ENCODE data around the gene CKLF.

The CKLF gene

GRCh38 chr16:66580605-66581209 lies 28.3 kb downstream of the CKLF start:
- peak overlapping the region; percentile 93 for H3K4me2 ChIP-seq
- no peaks in the 10 kb centered on the region for H4K20me1 ChIP-seq
- peaks cover 99% of the 10 kb centered on the region for H3K4me1 ChIP-seq
- H3K9ac ChIP-seq, result peak overlapping the region; percentile 60
- H3K36me3 ChIP-seq, result no peaks in the 10 kb centered on the region
- TF ChIP-seq Cebpa-rat (IDR thresholded peaks at IDR 0.05), result no peak
- H3K9me3 ChIP-seq, result no peaks in the 10 kb centered on the region
- H3K27me3 ChIP-seq, result no peaks in the 10 kb centered on the region
- H3K4me3 ChIP-seq, result peak overlapping the region; percentile 58
- H3K27ac ChIP-seq, result peak overlapping the region; percentile 70

DNA sequence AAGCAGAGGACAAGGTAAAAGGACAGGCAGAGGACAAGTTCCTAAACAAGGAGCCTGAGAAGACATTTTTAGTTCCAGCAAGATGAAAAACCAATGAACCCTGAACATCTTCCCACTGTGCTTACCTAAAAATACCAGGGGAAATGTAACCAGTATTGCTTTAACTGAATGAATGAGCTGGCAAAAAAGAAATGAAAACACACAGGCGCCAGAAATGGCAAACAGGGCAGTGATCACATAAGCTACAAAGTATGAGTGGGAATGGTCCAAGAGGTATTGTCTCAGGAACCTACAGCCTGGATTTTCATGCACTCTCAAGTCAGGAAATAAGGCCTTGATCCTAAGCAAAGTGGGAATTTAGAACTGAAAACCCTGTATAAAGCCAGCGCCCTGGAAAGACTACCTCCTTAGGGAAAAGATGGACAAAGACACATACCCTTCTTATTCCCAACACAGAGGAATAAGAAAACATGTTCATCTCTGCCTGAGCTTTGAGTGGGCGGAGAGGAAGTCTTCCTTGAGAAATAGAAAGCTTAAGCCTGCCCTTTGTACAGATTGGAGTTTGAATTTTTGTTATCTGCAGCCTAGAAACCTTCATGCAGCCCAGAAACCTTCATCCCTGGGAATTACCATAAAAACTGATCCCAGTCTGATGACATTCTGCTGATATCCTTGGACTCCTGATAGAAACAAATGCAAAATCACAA lies 29.0 kb downstream of the CKLF start:
- peak overlapping the region; percentile 93 for H3K4me2 ChIP-seq
- H3K9me3 ChIP-seq, result no peaks in the 10 kb centered on the region
- peak overlapping the region; percentile 70 for H3K27ac ChIP-seq
- no peaks in the 10 kb centered on the region for H4K20me1 ChIP-seq
- peak overlapping the region; percentile 58 for H3K4me3 ChIP-seq
- no peaks in the 10 kb centered on the region for H3K36me3 ChIP-seq
- peaks cover 100% of the 10 kb centered on the region for H3K4me1 ChIP-seq
- no peak for TF ChIP-seq Cebpa-rat (IDR thresholded peaks at IDR 0.05)
- H3K9ac ChIP-seq, result peak overlapping the region; percentile 60
- no peaks in the 10 kb centered on the region for H3K27me3 ChIP-seq

DNA sequence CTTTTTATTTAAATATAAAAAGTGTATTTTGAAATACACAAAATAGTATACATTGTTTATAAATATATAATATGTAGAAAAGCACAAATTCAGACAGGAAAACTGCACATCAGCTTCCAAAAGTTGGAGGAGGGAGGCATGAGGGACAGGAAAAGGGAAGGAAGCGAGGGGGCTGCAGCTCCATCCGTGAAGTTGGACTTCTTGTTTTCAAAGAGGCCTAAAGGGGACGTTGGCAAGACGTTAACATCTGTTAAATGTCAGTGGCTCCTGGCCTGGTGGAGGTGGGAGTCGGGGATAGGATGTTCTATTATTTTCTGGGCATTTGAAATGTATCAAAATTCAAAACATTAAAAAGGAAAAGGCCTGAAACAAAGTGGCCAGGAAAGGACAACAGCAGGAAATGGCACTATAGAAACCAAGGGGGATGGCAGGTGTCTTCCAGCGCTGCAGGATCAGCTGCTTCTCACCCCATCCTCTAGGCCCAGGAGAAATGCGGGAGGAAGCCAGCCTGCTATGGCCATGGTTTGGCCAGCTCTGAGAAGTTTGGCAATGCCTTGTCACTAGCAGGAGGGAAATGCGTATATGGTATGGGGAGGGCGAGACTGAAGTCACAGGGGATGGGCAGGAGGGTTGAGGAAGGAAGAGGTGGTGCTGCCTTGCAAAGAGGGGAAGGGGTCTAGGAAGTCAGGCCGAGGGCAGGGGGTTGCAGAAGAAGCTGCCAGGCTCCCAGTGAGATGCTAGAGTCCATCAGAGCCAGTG lies 33.3 kb downstream of the CKLF start:
- H3K9ac ChIP-seq, result peak overlapping the region; percentile 82
- no peaks in the 10 kb centered on the region for H4K20me1 ChIP-seq
- TF ChIP-seq Cebpa-rat (IDR thresholded peaks at IDR 0.05), result no peak
- peak overlapping the region; percentile 66 for H3K4me3 ChIP-seq
- peak overlapping the region; percentile 88 for H3K27ac ChIP-seq
- H3K27me3 ChIP-seq, result no peaks in the 10 kb centered on the region
- H3K9me3 ChIP-seq, result no peaks in the 10 kb centered on the region
- peaks cover 100% of the 10 kb centered on the region for H3K4me1 ChIP-seq
- peak overlapping the region; percentile 94 for H3K4me2 ChIP-seq
- H3K36me3 ChIP-seq, result no peaks in the 10 kb centered on the region

DNA sequence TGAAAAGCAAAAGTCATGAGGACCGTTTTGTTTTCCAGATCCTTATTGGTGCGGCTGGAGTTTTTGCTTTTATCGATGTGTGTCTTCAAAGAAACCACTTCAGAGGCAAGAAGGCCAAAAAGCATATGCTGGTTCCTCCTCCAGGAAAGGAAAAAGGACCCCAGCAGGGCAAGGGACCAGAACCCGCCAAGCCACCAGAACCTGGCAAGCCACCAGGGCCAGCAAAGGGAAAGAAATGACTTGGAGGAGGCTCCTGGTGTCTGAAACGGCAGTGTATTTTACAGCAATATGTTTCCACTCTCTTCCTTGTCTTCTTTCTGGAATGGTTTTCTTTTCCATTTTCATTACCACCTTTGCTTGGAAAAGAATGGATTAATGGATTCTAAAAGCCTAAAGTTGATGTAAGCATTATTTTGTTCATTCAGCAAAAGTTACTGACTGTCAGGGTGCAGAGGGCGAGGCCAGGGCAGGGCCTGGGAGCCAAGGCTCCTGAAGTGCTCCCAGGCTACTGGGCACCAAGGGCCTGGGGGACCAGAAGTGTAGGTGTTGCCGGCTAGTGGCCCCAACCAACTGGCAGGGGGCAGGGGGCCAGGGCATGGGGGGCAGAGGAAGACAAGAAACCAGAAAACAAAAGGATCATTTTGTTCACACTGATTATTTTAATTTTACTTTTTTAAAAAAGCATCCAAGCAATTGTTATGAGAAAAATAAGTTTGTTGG lies 35.7 kb downstream of the CKLF start:
- peak overlapping the region; percentile 94 for H3K4me2 ChIP-seq

DNA sequence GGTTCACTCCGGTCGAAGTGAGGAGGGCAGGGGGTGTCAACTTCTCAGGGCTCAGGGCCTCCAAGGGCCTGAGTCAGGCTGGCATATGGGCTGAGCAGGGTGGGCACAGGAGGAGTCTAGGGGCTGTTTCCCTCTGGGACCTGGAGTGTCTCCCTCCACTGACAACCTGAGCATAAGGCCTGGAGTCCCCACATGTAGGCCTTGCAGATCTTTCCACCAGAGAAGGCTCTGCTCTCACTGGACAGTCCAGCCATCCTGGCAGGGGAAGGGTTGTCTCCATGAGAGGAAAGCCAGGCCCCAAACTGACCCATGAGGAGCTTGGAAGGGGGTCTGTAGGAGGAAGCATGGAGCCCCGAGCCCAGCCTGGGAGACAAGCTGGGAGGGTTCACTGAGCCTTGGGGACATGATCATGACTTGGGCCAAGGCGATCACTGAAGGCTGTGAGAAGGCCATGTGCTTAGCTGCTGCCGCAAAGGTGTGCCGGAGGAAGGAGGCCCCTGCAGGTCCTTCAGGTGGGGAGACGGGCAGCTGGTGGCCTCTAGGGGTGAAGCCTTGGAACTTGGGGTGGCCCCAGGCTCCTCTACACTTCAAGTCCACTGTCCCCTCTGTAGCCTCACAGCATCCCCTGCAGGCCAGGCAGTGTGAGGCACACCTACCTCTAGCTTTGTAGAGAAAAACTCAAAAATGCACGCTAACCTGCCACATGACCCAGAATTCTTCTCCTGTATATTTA lies 36.8 kb downstream of the CKLF start:
- H3K4me3 ChIP-seq, result peak overlapping the region; percentile 66
- peak overlapping the region; percentile 94 for H3K4me2 ChIP-seq
- TF ChIP-seq Cebpa-rat (IDR thresholded peaks at IDR 0.05), result no peak
- H3K27ac ChIP-seq, result peak overlapping the region; percentile 88
- peak overlapping the region; percentile 82 for H3K9ac ChIP-seq
- peaks cover 82% of the 10 kb centered on the region for H3K4me1 ChIP-seq
- no peaks in the 10 kb centered on the region for H3K9me3 ChIP-seq
- no peaks in the 10 kb centered on the region for H3K36me3 ChIP-seq
- H4K20me1 ChIP-seq, result no peaks in the 10 kb centered on the region
- H3K27me3 ChIP-seq, result no peaks in the 10 kb centered on the region

More for the DNA sequence above, 35.7 kb downstream of the CKLF start:
- Histone ChIP-seq H3K36me3 (no peaks in the 10 kb centered on the region), H3K4me3 (peak overlapping the region; percentile 66), H3K9me3 (no peaks in the 10 kb centered on the region), H3K4me1 (peaks cover 90% of the 10 kb centered on the region), H3K9ac (peak overlapping the region; percentile 82), H4K20me1 (no peaks in the 10 kb centered on the region), H3K27ac (peak overlapping the region; percentile 88), H3K27me3 (no peaks in the 10 kb centered on the region)
- no peak for TF ChIP-seq Cebpa-rat (IDR thresholded peaks at IDR 0.05)

DNA sequence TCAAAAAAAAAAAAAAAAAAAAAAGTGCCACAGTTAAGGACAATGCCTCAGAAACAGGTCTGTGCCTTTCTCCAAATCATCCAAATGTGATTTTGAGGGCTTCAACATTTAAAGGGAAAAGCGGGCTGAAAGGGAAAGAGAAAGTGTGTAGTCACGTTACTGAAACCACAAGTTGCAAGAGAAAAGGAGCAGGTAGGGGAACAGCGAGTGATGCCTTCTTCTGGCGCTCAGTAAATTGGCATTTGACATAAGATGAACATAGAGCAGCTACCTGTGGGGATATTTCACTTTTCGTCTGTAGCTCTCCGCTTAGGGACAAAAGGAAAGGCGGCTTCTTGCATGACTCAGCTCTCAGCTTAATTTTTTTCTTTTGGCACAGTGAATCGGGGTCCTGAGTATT lies 37.9 kb downstream of the CKLF start:
- Histone ChIP-seq H3K4me3 (peak overlapping the region; percentile 66), H3K9me3 (no peaks in the 10 kb centered on the region), H3K27ac (peak overlapping the region; percentile 68), H3K36me3 (no peaks in the 10 kb centered on the region), H3K4me2 (peak overlapping the region; percentile 94), H3K4me1 (peaks cover 82% of the 10 kb centered on the region), H3K27me3 (no peaks in the 10 kb centered on the region), H4K20me1 (no peaks in the 10 kb centered on the region), H3K9ac (peak overlapping the region; percentile 67; the same call in 1 of the 2 replicates)
- no peak for TF ChIP-seq Cebpa-rat (IDR thresholded peaks at IDR 0.05)

DNA sequence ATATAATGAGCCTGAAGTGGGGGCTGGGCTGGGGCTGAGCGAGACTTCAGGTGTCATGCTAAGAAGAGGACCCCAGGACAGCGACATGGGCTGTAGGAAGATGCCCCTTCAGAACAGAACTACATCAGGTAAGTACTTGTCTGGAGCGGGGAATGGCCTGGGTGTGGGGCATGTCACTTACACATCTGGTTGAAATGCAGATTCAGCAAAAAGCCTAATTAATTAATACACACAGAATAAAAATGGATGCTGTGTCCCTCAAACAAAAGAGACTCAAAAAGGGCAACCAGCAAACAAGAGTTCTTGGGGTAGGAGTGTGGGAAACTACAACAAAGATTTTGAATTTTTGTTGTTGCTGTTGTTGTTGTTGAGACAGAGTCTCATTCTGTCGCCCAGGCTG lies 38.6 kb downstream of the CKLF start:
- Histone ChIP-seq H3K4me2 (peak overlapping the region; percentile 94; the same call in 1 of the 2 replicates), H3K9ac (no peak overlapping the region; the same call in 1 of the 2 replicates), H3K27me3 (no peaks in the 10 kb centered on the region), H3K36me3 (no peaks in the 10 kb centered on the region), H3K4me1 (peaks cover 77% of the 10 kb centered on the region), H4K20me1 (no peaks in the 10 kb centered on the region), H3K4me3 (no peak overlapping the region), H3K9me3 (no peaks in the 10 kb centered on the region), H3K27ac (no peak overlapping the region)
- TF ChIP-seq Cebpa-rat (IDR thresholded peaks at IDR 0.05), result no peak

- no peaks in the 10 kb centered on the region for H3K9me3 ChIP-seq
- TF ChIP-seq Cebpa-rat (IDR thresholded peaks at IDR 0.05), result no peak
- no peaks in the 10 kb centered on the region for H4K20me1 ChIP-seq
- no peak overlapping the region for H3K27ac ChIP-seq
- H3K4me1 ChIP-seq, result peaks cover 65% of the 10 kb centered on the region
- no peaks in the 10 kb centered on the region for H3K27me3 ChIP-seq
- no peak overlapping the region for H3K4me2 ChIP-seq
- no peaks in the 10 kb centered on the region for H3K36me3 ChIP-seq
- no peak overlapping the region for H3K4me3 ChIP-seq
- no peak overlapping the region for H3K9ac ChIP-seq
Measured at GRCh38 chr16:66592241-66592640, 39.9 kb downstream of the CKLF start.

GRCh38 chr16:66592814-66593213 lies 40.4 kb downstream of the CKLF start:
- TF ChIP-seq Cebpa-rat (IDR thresholded peaks at IDR 0.05), result no peak

More at GRCh38 chr16:66592814-66593213, 40.4 kb downstream of the CKLF start:
- Histone ChIP-seq H3K9me3 (no peaks in the 10 kb centered on the region), H3K27ac (no peak overlapping the region), H3K4me3 (no peak overlapping the region), H3K27me3 (no peaks in the 10 kb centered on the region), H3K4me1 (peaks cover 59% of the 10 kb centered on the region), H4K20me1 (no peaks in the 10 kb centered on the region), H3K4me2 (no peak overlapping the region), H3K36me3 (no peaks in the 10 kb centered on the region), H3K9ac (no peak overlapping the region)

Measured in BLaER1 (cell line).